ENCODE results near the gene OCLN. TPM values are rescaled to one million over a fixed set of nuclear protein-coding genes. Genes with fewer than 3 reads are reported as not detected.

Gene OCLN
- total and polyA plus RNA-seq, 7 donors: 0.06 to 0.58 (median 0.21) TPM

GRCh38 chr5:69498384-69498783 lies 5.8 kb downstream of the OCLN start:
- TF ChIP-seq CTCF (IDR thresholded peaks at IDR 0.05): no peak
- Histone ChIP-seq H3K27me3 (ENCODE audit: insufficient read depth in 3 of 3, low read length in 2 of 3) (peaks cover 0 to 47% (median 4%) of the 10 kb centered on the region in 3 donors), H3K27ac (no peak overlapping the region), H3K36me3 (ENCODE audit: insufficient read depth in 1 of 2, low read depth in 1 of 2) (no peaks in the 10 kb centered on the region), H3K4me1 (no peaks in the 10 kb centered on the region), H3K4me3 (no peak overlapping the region), H3K9me3 (no peaks in the 10 kb centered on the region)
- ATAC-seq (no peak), DNase-seq (no peak)
- 90 to 94% (median 92%) methylated on average over 3 of the region's 3 CpGs for WGBS, 3 donors
- intact Hi-C loops (cut with DNase I): no loop called here

- H3K27me3 ChIP-seq (ENCODE audit: insufficient read depth in 3 of 3, low read length in 2 of 3): peaks cover 0 to 10% (median 0%) of the 10 kb centered on the region in 3 donors
Measured at GRCh38 chr5:69502367-69502766, 9.8 kb downstream of the OCLN start.

GRCh38 chr5:69502767-69503488 lies 10.3 kb downstream of the OCLN start:
- TF ChIP-seq CTCF (IDR thresholded peaks at IDR 0.05): no peak
- H3K9me3 ChIP-seq: no peaks in the 10 kb centered on the region
- peaks cover 0 to 10% (median 0%) of the 10 kb centered on the region in 3 donors for H3K27me3 ChIP-seq (ENCODE audit: insufficient read depth in 3 of 3, low read length in 2 of 3)
- 50 to 59% (median 57%) methylated on average over 7 of the region's 7 CpGs for WGBS, 3 donors
- no peak for DNase-seq
- H3K36me3 ChIP-seq (ENCODE audit: insufficient read depth in 1 of 2, low read depth in 1 of 2): no peaks in the 10 kb centered on the region
- intact Hi-C loops (cut with DNase I): no loop called here
- ATAC-seq: no peak
- H3K4me3 ChIP-seq: no peak overlapping the region
- H3K4me1 ChIP-seq: no peaks in the 10 kb centered on the region
- no peak overlapping the region for H3K27ac ChIP-seq

More at GRCh38 chr5:69502367-69502766, 9.8 kb downstream of the OCLN start:
- TF ChIP-seq CTCF (IDR thresholded peaks at IDR 0.05): no peak
- Histone ChIP-seq H3K4me3 (no peak overlapping the region), H3K9me3 (no peaks in the 10 kb centered on the region), H3K36me3 (ENCODE audit: insufficient read depth in 1 of 2, low read depth in 1 of 2) (no peaks in the 10 kb centered on the region), H3K27ac (no peak overlapping the region), H3K4me1 (no peaks in the 10 kb centered on the region)
- DNase-seq (no peak), ATAC-seq (no peak)
- intact Hi-C loops (cut with DNase I): no loop called here
- WGBS, 3 donors: 56 to 69% (median 67%) methylated on average over 2 of the region's 2 CpGs

GRCh38 chr5:69504036-69504435 lies 11.4 kb downstream of the OCLN start:
- TF ChIP-seq CTCF (IDR thresholded peaks at IDR 0.05): no peak
- Histone ChIP-seq H3K9me3 (no peaks in the 10 kb centered on the region), H3K36me3 (ENCODE audit: insufficient read depth in 1 of 2, low read depth in 1 of 2) (no peaks in the 10 kb centered on the region), H3K4me3 (no peak overlapping the region), H3K27me3 (ENCODE audit: insufficient read depth in 3 of 3, low read length in 2 of 3) (peaks cover 0 to 7% (median 0%) of the 10 kb centered on the region in 3 donors), H3K4me1 (no peaks in the 10 kb centered on the region), H3K27ac (no peak overlapping the region)
- intact Hi-C loops (cut with DNase I): no loop called here
- WGBS, 3 donors: 78 to 89% (median 78%) methylated on average over 2 of the region's 2 CpGs
- ATAC-seq (no peak), DNase-seq (no peak)

- DNase-seq: no peak
- WGBS, 3 donors: 93 to 100% (median 95%) methylated on average over 1 of the region's 1 CpG
- Histone ChIP-seq H3K27ac (no peak overlapping the region), H3K9me3 (no peaks in the 10 kb centered on the region), H3K4me1 (no peaks in the 10 kb centered on the region), H3K27me3 (ENCODE audit: insufficient read depth in 3 of 3, low read length in 2 of 3) (peaks cover 0 to 6% (median 0%) of the 10 kb centered on the region in 3 donors), H3K36me3 (ENCODE audit: insufficient read depth in 1 of 2, low read depth in 1 of 2) (no peaks in the 10 kb centered on the region), H3K4me3 (no peak overlapping the region)
- intact Hi-C loops (cut with DNase I): no loop called here
- ATAC-seq: no peak
- TF ChIP-seq CTCF (IDR thresholded peaks at IDR 0.05): no peak
Measured at GRCh38 chr5:69505306-69505705, 12.7 kb downstream of the OCLN start.
